Coronary artery (tissue), 2 donors: ENCODE measurements around the gene GABRG3.

Experiments used
- DNase-seq: peaks from one replicate; pipeline ENCODE4 v3.0.0-alpha.2; 2017; ENCODE audit warnings: low spot score
- H3K27ac ChIP-seq, 2 donors: fragments of 200-600 bp; sonication (generic); one replicate each; pipeline ENCODE4 v1.5.1; 2016 to 2019
- H3K4me3 ChIP-seq: fragments of 200-600 bp; sonication (generic); 2 replicates; pipeline ENCODE4 v1.5.1; 2016; ENCODE audit warnings: mild to moderate bottlenecking, moderate library complexity
- CTCF ChIP-seq: fragments of 200-600 bp; sonication (generic); IDR thresholded peaks from one replicate; pipeline ENCODE4 v1.5.1; 2019; ENCODE audit warnings: antibody characterized with exemption

GABRG3 gene

GRCh38 chr15:26954403-26954802 is 16.6 kb upstream of the GABRG3 start:
- H3K4me3 ChIP-seq: no peak overlapping the region
- H3K27ac ChIP-seq: no peak overlapping the region
- no peak for TF ChIP-seq CTCF
- no peak for DNase-seq

DNA sequence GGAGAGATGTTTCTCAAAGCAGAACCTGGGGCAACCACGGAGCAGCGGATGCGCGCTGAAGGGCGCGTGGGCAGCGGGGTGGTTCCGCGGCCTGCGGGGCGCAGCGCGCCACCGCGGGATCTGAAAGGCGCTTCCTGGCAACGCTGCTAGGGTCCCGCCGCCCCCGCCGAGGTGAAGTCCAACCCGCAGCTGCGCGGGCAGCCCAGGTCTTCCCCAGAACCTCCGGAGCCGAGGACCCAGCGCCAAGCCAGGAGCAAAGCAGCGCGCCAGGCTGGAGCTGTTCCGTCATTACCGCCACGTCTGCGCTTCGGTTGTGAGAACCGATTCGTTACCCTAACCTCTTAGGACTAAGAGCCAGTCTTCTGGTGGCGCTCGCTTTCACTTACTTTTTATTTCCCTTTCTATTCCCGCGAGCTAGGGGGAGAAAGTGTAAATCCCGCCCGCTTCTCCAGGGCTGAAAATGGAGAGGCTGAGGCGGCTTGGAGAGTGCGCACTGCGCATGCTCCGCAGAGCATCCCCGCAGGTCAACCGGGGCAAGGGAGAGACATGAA is 3.2 kb upstream of the GABRG3 start:
- Histone ChIP-seq H3K27ac (no peak overlapping the region), H3K4me3 (no peak overlapping the region)
- DNase-seq: no peak
- no peak for TF ChIP-seq CTCF

- H3K4me3 ChIP-seq: no peak overlapping the region
- no peak for DNase-seq
- H3K27ac ChIP-seq: no peak overlapping the region
- no peak for TF ChIP-seq CTCF
Measured at GRCh38 chr15:26968806-26969205, 2.2 kb upstream of the GABRG3 start.

DNA sequence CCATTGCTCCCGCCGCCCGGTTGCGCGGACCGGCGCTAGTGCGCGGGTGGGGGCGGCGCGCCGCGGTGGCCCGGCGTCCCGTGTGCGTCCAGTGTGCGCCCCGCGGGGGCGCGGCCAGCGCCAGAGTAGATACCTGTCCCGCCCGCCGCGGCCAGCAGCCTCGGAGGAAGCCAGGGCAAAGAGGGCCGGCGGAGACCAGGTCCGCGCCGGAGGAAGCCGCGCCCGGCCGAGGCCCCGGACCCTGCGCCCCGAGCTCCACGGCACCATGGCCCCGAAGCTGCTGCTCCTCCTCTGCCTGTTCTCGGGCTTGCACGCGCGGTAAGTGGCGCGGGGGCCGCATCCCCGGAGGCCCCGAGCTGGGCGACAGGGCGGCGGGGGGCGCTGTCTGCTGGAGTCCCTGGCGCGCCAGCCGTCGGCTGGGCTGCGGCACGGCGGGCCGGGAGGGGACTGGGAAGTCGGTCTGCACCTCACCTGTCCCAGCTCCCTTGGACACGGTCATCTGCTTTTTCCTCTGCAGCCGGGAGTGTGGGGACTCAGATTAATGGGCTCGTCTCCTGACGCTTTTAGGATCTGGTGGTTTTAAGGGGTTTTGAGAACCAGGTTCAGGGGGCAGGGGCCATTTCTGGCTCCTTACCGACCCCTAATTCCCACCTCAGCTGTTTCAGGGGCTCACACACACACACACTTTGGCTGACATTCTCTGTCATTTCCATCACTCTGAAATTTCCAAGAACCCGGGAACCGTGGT is 464 bp downstream of the GABRG3 start:
- Histone ChIP-seq H3K27ac (no peak overlapping the region), H3K4me3 (no peak overlapping the region)
- DNase-seq: no peak
- TF ChIP-seq CTCF: no peak

DNA sequence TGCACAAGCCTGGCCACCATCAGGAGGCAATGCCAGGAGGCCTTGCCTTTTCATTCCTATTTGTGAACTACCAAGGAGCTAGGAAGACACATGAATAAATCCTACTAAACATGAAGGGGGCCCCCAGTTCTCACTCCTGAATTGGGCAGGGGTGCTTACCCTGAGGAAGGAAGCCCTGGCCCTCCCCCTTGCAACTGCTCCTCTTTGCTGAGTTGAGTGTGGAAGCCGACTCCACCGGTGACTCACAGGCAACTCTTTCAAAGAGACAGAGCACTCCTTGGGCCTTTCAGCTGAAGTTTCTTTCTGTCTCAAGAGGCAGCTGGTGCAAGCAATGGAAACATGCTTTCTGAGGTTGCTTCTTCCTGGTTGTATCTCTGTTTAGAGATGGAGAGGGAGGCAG is 1.7 kb downstream of the GABRG3 start:
- Histone ChIP-seq H3K4me3 (no peak overlapping the region), H3K27ac (no peak overlapping the region)
- DNase-seq: no peak
- TF ChIP-seq CTCF: no peak

DNA sequence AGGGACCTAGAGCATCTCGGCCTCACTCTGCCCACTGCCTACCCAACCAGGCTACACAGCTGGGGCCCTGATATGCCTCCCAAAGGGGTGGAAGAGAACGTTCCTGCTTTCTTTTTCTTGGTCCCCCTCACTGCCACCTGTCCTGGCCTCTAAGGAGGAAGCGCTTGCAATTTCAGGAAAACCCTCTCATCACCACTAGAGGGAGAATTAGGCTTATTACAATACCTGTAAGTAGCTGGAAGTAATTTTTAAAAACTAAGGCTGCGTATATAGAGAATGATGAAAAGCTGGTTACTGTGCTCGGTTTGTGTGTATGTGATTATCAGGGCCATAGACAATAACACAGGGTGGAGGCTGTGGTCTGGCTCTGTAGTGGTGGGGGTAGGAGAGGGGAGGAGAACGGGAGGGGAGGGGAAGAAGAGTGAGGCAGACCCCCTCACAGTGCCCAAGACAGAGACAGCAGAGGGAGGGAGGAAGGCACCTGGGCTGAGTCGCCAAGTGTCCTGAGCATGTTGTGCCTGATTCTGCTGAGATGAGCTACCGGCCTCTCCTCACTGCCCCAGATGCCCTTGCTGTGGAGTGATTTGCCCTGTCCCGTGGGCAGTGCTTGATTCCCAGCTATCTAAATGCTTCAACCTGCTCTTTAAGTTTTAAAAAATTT is 3.3 kb downstream of the GABRG3 start:
- no peak overlapping the region for H3K4me3 ChIP-seq
- no peak for TF ChIP-seq CTCF
- DNase-seq: no peak
- no peak overlapping the region for H3K27ac ChIP-seq

DNA sequence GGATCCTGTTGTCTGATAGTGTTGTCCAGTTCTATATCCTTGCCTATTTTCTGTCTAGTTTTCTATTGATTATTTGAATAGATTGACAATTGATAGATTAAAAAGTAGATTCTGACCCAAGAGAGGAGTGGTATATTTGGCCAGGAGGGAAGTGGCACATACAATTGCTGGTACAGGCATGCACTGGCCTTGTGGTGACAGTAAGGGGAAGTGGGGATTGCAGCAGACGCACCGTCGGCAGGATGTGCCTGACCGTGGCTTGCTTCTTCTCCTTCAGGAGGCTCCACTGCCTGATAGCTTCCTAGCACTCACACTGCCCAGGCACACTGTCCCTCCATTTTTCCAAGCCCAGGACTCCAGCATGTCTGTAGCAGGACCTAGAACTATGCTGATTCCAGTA is 10.5 kb downstream of the GABRG3 start:
- no peak for TF ChIP-seq CTCF
- DNase-seq: no peak
- no peak overlapping the region for H3K27ac ChIP-seq
- H3K4me3 ChIP-seq: no peak overlapping the region
